HG03108 (cell line): ENCODE results near the gene GUF1.
"Not testable (repeated sequence)": the region's sequence is repeated elsewhere in the genome, so short reads cannot be mapped to it uniquely, and the experiment has no call there.

Source experiments
- ATAC-seq: cut with Tn5 transposase; IDR thresholded peaks from one replicate; pipeline ENCODE4 v1.9.1; 2021; ENCODE audit warnings: moderate library complexity; ENCODE audit not compliant: unreplicated experiment

GUF1 gene

DNA sequence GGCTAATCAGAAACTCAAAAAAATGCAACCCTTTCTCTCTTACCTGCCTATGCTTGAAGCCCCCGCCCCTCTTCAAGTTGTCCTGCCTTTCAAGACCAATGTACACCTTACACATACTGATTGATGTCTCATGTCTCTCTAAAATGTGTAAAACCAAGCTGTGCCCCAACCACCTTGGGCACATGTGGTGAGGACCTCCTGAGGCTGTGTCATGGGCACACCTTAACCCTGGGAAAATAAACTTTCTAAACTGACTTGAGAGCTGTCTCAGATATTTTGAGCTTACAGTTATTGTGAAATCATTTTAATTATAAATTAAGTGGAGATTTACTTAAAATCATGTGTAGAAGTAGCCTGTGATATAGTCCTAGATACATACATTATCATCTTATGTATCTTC is 22.2 kb downstream of the GUF1 start:
- ATAC-seq, result no peak

DNA sequence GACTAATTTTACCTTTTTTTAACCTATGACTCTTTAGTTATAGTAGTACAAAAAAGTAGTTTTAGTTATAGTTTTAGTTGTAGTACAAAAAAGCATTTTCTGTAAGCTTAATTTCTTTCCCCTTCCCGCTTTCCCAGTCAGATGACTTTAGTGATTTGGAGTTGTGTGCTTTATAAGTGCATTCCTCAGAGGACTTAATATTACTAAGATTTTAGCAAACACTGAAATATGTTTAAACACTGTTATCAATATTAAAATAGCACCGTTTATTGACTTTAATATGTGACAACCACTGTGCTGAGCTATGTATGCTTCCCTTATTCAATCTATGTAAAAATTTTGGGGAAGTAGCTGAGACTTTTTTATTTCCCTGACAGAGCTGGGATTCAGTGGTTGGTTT is 22.8 kb downstream of the GUF1 start:
- ATAC-seq, result no peak

DNA sequence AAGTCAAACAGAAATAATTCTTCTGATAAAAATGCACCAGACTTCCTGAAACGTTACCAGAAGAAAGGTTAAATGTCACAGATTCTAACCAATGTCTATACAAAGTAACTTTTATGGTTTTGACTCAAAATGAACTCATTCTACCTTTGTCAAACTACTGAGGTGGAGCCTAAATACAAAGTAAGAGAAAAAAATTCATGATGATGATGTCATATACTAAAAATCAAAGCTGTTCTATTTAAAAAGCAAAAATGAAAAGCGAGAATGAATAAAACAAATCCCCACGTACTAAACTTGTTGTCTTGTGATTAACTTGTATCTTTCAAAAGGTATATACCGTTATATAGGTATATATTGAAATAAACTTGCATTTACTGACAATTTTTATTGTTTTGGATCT is 26.5 kb downstream of the GUF1 start:
- no peak for ATAC-seq

DNA sequence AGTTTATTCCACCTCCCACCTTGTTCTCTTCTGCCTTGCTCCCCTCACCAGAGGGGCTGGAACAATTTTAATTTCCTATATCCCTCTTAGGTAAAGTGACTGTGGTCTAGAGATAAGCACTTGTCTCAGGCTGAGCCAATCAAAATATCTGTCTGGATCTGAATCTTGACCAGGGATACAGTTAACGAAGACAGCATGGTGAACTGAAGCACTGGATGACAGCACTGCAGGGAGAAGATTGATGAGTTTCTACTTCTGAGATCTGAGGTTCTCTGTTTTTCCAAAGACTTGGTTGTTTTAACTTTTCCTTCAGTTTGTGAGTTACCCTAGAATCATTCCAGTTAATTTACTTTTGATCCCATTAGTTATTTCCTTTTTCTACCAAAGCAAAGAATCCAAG is 34.9 kb downstream of the GUF1 start:
- no peak for ATAC-seq

DNA sequence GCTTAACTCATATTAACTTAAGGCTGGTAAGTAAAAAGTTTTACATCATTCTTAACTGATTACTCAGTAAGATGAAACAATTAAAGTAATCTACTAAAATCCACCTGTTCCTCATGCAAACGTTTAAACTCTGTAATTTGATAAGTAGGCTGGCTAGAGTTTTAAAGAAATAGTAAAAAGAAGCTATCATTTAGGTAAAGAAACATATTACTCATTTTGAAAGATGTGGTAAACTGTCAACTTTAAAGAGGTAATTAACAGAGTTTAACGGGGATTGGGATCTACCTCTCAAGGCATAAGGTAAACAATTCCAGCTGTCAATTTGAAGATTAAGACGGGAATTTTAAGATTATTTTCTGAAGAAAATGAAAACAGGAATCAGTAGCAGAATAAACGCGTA is 38.4 kb downstream of the GUF1 start:
- ATAC-seq, result no peak

DNA sequence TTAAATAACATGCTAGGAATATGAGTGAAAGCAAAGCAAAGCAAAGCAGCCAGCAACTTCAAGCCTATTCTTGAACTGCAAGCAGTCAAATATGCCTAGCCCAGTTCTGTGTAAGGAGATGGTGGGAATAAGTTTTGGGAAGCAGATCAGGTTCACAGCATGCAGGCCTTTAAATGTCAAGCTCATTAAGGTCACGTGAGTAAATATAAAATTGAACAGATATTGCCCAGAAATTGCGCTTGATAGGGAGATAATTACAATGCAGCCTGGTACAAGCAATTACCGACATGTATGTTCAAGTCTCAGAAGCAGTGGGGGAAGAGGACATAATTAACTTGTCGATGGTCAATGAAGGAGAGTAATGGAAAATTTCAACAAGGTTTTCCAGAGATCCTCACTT is 42.2 kb downstream of the GUF1 start:
- no peak for ATAC-seq

DNA sequence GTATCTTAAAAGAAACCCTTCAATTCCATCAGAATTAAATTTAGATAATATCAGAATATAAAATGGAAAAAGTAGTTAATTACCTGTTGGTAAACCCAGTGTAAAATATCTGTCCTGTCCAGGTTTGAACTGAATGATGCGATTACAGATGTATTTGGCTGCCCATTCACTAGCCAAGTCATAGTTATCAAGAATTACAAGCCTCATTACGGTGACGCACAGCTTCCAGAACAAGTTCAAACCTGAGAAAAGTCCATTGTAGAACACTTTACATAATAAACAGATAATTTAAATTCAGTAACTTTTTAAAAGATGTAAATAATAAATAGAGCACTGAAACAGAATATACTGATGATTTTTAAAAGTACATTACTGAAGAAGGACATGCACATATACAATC is 43.8 kb downstream of the GUF1 start:
- no peak for ATAC-seq

DNA sequence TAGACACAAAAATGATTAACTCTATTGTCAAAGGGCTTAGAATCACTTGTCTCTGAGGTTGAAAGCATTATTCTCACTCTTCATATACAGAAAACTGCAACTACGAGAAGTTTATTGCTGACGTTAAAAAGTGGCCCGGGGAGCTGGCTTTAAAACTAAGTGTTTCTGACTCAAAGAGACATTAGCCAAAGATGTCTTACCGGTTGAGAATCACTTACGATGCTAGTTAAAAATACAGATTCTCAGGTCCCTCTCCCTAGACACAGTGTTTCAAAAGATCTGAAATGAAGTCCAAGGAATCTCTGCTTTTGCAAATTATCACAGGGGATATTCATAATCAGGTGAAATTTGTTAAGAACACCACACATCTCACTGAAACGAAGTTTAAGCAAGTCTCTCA is 46.9 kb downstream of the GUF1 start:
- no peak for ATAC-seq

DNA sequence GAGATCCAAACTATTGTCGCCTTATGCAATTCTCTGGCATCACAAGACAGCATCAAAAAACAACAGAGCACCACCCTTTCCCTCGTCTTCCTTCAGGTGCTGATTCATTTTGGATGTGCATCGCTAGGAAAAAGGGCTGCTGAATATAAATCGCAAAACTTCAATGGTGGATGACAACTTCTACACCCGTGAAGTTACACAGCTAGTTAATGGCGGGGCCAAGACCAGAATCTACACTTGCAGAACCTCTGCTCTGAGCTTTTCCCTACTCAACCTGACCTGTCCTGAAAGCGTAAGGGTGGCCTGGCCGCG is 47.5 kb downstream of the GUF1 start:
- no peak for ATAC-seq

DNA sequence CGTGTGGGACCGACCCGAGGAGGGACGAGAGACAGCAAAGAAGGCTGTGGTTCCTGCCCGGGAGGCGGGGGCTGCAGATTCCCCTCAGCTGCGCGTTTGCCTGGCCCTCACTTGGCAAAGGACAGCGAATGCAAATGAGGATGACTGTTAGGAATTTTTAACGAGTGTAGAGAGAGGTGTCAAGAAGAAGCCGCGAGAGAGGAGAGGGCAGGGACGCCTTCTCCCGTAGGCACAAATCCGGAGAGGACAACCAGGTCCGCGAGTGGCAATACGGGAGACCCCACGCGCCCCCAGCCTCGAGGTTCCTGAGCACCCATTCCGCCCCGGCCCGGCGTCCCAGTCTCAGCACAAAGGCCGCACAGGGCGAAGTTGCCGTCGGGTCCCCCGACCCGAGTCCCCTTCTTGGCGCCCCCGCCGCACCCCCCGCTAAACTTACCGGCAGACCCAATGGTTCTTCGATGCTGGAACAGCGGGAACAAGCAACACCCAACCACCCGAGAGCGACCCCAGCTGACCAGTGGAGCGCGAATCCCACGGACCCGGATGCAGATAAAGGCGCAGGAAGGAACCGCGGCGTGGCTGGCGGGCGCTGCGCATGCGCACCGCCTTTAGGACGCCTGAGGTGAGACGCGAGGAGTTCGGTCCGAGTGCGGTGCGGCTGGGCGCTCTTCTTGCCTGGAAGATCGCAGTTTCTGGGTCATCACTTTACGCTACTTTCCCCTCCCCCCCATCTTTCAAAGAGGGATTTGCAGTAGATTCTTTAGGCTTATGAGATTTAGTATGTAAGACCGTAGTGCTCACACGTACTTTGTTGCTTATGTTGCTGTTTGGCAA is 48.0 kb downstream of the GUF1 start, which contains the start of gene GNPDA2:
Gene GNPDA2 (minus strand): TSS at position 519 of the 834 bp plus-strand sequence. CDS start 4,349 bp downstream, outside the sequence.
- peak; percentile 89 for ATAC-seq

DNA sequence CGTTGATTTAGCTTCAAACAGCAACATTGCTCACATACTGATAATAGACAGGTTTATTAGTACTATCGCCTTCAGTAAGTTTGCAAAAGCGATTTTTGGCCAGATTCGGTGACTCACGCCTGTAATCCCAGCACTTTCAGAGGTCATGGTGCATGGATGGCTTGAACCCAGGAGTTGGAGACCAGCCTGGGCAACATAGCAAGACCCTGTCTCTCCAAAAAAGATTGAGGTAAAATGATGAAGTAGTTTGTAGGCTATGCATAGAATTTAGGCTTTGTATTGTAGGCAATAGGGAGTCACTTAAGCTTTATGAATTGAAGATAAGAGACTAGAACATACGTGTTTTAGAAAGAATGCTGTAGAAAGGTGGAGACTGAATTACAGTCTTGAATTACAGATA is 49.3 kb downstream of the GUF1 start:
- ATAC-seq, result no peak

DNA sequence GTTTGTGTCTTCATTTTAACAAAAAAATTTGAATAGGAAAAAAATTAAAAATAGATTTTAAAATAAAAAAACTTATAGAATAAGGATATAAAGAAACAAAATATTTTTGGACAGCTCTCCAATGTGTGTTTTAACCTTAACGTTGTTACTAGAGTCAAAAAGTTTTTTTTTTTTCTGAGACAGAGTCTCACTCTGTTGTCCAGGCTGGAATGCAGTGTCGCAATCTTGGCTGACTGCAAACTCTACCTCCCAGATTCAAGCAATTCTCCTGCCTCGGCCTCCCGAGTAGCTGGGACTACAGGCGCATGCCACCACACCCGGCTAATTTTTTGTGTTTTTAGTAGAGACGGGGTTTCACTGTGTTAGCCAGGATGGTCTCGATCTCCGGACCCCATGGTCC is 50.5 kb downstream of the GUF1 start:
- not testable (repeated sequence) for ATAC-seq

DNA sequence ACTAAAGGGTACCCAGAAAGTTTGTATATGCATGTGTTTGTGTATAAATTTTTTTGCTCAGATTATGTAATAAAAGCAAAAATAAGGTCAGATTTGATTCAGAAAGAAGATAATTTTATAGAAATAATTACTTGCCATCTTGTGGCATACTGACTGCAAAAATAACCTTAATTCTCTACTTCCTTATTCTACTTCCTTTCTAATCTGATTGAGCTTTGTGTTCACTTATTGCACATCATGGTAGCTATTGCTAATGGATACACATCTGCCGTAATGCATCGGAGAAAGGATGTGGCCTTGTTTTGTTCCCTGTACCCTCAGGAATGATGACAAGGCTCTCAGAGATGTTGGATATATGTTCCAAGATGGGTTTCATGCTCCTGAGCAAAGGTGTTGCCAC is 58.7 kb downstream of the GUF1 start:
- no peak for ATAC-seq

DNA sequence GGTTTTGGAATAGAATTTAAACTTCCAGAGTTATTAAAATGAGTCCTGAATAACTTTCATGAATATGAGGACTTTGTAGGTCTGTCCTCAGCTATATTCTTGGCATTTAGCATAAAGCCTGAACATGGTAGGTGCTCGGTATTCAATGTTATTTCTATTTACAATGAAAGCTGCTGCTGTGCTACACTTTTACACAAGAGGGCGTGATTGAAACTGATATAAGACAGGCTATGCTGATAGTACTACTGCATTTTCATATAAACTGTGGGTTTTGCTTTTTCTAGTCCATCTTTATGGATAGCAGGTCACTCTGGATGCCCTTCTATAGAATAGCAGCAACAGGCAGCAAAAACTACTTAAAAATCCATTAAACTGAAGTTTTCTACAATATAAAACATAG is 60.4 kb downstream of the GUF1 start:
- ATAC-seq, result no peak

DNA sequence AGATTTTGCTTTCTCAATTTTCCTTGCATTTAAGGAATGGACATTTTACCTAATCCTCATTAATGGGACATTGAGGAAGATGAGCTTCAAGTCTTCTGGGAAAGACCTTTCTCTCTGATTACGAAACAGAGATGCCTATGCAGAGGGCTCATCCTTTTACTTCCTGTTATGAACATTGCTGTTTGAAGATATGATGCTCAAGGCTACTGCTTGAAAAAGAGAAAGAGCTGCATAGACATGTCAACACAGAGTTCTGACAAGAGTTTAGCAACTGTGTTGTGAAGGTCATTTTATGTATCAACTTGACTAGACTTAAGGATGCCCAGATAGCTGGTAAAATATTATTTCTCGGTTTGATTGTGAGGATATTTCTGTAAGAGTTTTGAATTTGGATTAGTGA is 62.0 kb downstream of the GUF1 start:
- no peak for ATAC-seq
